ENCODE results near the gene INPP5A. TPM values are rescaled to one million over a fixed set of nuclear protein-coding genes. Genes with fewer than 3 reads are reported as not detected.
A peak's percentile ranks its signal among the peaks of the same experiment; 100 is the strongest.

The INPP5A gene
- total and polyA plus RNA-seq, 2 donors (not counting 1 experiment from before 2014, with no cell fraction given), result 9.3 to 87.8 TPM

DNA sequence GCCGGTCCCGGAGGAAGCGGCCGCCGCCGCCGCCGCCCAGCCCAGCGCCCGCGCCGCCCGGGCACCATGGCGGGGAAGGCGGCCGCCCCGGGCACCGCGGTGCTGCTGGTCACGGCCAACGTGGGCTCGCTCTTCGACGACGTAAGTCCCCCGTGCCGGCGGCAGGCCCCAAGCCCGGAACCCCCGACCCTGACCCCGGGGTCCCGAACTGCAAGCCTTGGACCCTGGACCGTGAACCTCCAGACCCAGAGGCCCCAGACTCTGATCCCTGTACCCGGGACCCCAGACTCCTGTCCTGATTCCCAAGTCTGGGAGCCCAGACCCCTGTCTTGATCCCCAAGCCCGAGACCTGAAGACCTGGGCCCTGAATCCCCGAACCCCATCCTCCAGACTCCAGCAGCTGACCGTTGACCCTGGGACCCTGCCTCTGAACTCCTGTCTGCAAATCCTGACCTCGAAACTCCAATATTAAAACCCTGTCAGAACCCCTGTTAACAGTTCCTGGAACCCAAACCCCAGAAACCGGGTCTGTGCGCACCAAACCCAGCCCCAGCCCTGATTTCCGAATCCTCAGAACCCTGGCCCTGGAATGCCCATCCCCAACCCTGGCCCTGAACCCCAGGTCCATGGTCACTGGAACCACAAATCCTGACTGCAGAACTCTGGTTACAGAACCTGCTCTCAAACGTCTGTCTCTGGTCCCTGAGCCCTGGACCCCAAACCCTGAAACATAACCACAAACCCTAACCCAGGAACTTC is 623 bp downstream of the INPP5A start:
- Mint-ChIP-seq H3K27me3 (no peaks in the 10 kb centered on the region), H3K4me3 (peak overlapping the region; percentile 96), H3K27ac (peak overlapping the region; percentile 92), H3K4me1 (peaks cover 62% of the 10 kb centered on the region), H3K9me3 (ENCODE audit: insufficient read depth) (no peaks in the 10 kb centered on the region)
- Histone ChIP-seq H4K20me1 (ENCODE audit: control insufficient read depth, insufficient read depth, low read length, poor library complexity, severe bottlenecking) (peaks cover 29% of the 10 kb centered on the region), H3K4me2 (replicated peaks; ENCODE audit: low read depth, low read length, poor library complexity, severe bottlenecking) (peak overlapping the region; percentile 93), H3K27me3 (replicated peaks in 1 of 4; ENCODE audit: control extremely low read depth in 1 of 4, control insufficient read depth in 3 of 4, insufficient read depth in 4 of 4, low read length in 3 of 4) (no peaks in the 10 kb centered on the region), H3K9ac (ENCODE audit: low read length) (peak overlapping the region; percentile 72), H3K4me1 (ENCODE audit: control insufficient read depth in 2 of 2, insufficient read depth in 2 of 2, low read length in 2 of 2) (peaks cover 41 to 50% of the 10 kb centered on the region in 2 donors), H3K9me3 (ENCODE audit: control extremely low read depth in 1 of 3, control insufficient read depth in 2 of 3, insufficient read depth in 1 of 3, low read length in 2 of 3) (no peaks in the 10 kb centered on the region), H3K79me2 (ENCODE audit: control insufficient read depth, insufficient read depth, low read length) (peaks cover 52% of the 10 kb centered on the region), H3K36me3 (replicated peaks in 1 of 2; ENCODE audit: control extremely low read depth in 1 of 2, control insufficient read depth in 1 of 2, extremely low read depth in 1 of 2, insufficient read depth in 2 of 2, low read length in 1 of 2) (peaks cover 0 to 7% of the 10 kb centered on the region in 2 experiments), H3K4me3 (ENCODE audit: control extremely low read depth in 1 of 5, extremely low read depth in 1 of 5, insufficient read depth in 1 of 5, low read depth in 2 of 5, low read length in 4 of 5) (peak overlapping the region; percentile 50 to 83 (median 75)), H3K27ac (ENCODE audit: low read length in 2 of 2) (peak overlapping the region; percentile 42 to 71), H2AFZ (ENCODE audit: insufficient read depth, low read depth, low read length, poor library complexity, severe bottlenecking) (peak overlapping the region; percentile 9)
- ChIA-PET CTCF (interaction anchor here (2.7 kb wide), 1 partner anchor 34 kb away, joined by 12 read pairs; no protein-coding TSS in a partner anchor), POLR2A (interaction anchor here (1.8 kb wide), 1 partner anchor 33 kb away, joined by 14 read pairs; no protein-coding TSS in a partner anchor)
- DNase-seq, result peak; percentile 51
- intact Hi-C loops (cut with micrococcal nuclease), result loop anchor here (5.0 kb wide), 1 partner anchor 769 kb away; the partner anchor contains the start of genes TUBGCP2 and ZNF511
- WGBS (ENCODE audit: insufficient coverage), result 10% methylated on average over 42 of the region's 42 CpGs
- no peak for TF ChIP-seq EZH2 (IDR thresholded peaks at IDR 0.05; ENCODE audit: borderline replicate concordance, insufficient read depth, low read depth, low read length, poor library complexity, severe bottlenecking)
- TF ChIP-seq, protein P1, sequence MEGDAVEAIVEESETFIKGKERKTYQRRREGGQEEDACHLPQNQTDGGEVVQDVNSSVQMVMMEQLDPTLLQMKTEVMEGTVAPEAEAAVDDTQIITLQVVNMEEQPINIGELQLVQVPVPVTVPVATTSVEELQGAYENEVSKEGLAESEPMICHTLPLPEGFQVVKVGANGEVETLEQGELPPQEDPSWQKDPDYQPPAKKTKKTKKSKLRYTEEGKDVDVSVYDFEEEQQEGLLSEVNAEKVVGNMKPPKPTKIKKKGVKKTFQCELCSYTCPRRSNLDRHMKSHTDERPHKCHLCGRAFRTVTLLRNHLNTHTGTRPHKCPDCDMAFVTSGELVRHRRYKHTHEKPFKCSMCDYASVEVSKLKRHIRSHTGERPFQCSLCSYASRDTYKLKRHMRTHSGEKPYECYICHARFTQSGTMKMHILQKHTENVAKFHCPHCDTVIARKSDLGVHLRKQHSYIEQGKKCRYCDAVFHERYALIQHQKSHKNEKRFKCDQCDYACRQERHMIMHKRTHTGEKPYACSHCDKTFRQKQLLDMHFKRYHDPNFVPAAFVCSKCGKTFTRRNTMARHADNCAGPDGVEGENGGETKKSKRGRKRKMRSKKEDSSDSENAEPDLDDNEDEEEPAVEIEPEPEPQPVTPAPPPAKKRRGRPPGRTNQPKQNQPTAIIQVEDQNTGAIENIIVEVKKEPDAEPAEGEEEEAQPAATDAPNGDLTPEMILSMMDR (IDR thresholded peaks at IDR 0.05), result no peak
- ATAC-seq (ENCODE audit: low read depth), result no peak
